NCI-H1105 treated with DMSO at 0.1 percent for 48 hours (cell line): ENCODE data around the gene TRIM61.
"Not testable (repeated sequence)": the region's sequence is repeated elsewhere in the genome, so short reads cannot be mapped to it uniquely, and the experiment has no call there.

Experiments
- DNase-seq: peaks from one replicate; lab custom pipeline; 2025; lab: John Stamatoyannopoulos, UW

The TRIM61 gene

GRCh38 chr4:164977243-164978164 is at the start of gene TRIM61:
TSS of gene TRIM61 (minus strand) at chr4:164977657. CDS start at chr4:164970002, 7,655 bp downstream.
- DNase-seq: no peak

- DNase-seq: not testable (repeated sequence)
Observed at GRCh38 chr4:165025782-165026181, 48.3 kb upstream of the TRIM61 start.

GRCh38 chr4:165019995-165020394 is 42.5 kb upstream of the TRIM61 start:
- not testable (repeated sequence) for DNase-seq

GRCh38 chr4:165016971-165017370 is 39.5 kb upstream of the TRIM61 start:
- no peak for DNase-seq

GRCh38 chr4:165013691-165014090 is 36.2 kb upstream of the TRIM61 start:
- DNase-seq: no peak

GRCh38 chr4:165011403-165011802 is 33.9 kb upstream of the TRIM61 start:
- DNase-seq: no peak

- no peak for DNase-seq
Observed at GRCh38 chr4:165010991-165011390, 33.5 kb upstream of the TRIM61 start.

GRCh38 chr4:165010487-165010886 is 33.0 kb upstream of the TRIM61 start:
- DNase-seq: no peak

GRCh38 chr4:165009493-165010227 is 32.2 kb upstream of the TRIM61 start:
- no peak for DNase-seq

- no peak for DNase-seq
Observed at GRCh38 chr4:165006886-165007285, 29.4 kb upstream of the TRIM61 start.

- DNase-seq: no peak
Observed at GRCh38 chr4:165006456-165006855, 29.0 kb upstream of the TRIM61 start.

GRCh38 chr4:165005352-165005925 is 28.0 kb upstream of the TRIM61 start:
- DNase-seq: no peak

GRCh38 chr4:165001957-165002356 is 24.5 kb upstream of the TRIM61 start:
- DNase-seq: not testable (repeated sequence)

GRCh38 chr4:164998526-164999080 is 21.1 kb upstream of the TRIM61 start:
- DNase-seq: not testable (repeated sequence)

- peak; percentile 66 for DNase-seq
Observed at GRCh38 chr4:164997941-164998340, 20.5 kb upstream of the TRIM61 start.

GRCh38 chr4:164997324-164997723 is 19.9 kb upstream of the TRIM61 start:
- no peak for DNase-seq

- DNase-seq: not testable (repeated sequence)
Observed at GRCh38 chr4:164996123-164996522, 18.7 kb upstream of the TRIM61 start.

GRCh38 chr4:164990786-164991185 is 13.3 kb upstream of the TRIM61 start:
- not testable (repeated sequence) for DNase-seq

GRCh38 chr4:164989471-164989870 is 12.0 kb upstream of the TRIM61 start:
- DNase-seq: no peak

GRCh38 chr4:164971929-164972328 is 5.5 kb downstream of the TRIM61 start:
- DNase-seq: not testable (repeated sequence)

- DNase-seq: no peak
Observed at GRCh38 chr4:164959896-164960295, 17.6 kb downstream of the TRIM61 start.

- DNase-seq: not testable (repeated sequence)
Observed at GRCh38 chr4:164959421-164959820, 18.0 kb downstream of the TRIM61 start.
